ENCODE results near the gene BZW1.
"Not testable (repeated sequence)": the region's sequence is repeated elsewhere in the genome, so short reads cannot be mapped to it uniquely, and the experiment has no call there.

BZW1 gene

DNA sequence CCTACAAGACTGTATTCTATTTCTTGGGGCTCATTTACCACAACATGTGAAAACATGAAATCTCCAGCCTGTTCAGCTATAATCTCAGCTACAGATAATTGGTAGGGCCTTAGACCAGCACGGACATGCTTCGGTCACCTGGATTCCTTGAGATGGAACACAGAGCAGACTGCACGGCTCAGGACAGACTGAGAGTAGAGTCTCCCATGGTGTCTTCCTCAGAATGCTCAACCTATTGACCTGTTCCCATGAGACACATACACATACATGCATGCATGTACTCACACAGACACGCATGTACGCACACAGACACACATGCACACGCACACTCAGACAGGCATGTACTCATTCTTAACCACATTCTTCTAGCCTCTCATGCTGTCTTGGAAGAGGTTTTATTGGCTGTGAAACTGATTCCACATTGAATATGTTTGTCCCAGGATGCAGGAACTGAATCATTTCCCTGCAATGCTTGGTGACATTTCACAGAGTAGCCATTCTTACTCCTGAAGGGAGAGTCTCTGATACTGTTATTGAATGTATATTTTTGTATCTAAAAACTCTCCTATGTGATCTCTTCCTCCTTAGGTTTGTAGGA is 23.5 kb upstream of the BZW1 start:
- no peak for FAIRE-seq
- DNase-seq (ENCODE audit: extremely low spot score, insufficient read length, low read depth): no peak

DNA sequence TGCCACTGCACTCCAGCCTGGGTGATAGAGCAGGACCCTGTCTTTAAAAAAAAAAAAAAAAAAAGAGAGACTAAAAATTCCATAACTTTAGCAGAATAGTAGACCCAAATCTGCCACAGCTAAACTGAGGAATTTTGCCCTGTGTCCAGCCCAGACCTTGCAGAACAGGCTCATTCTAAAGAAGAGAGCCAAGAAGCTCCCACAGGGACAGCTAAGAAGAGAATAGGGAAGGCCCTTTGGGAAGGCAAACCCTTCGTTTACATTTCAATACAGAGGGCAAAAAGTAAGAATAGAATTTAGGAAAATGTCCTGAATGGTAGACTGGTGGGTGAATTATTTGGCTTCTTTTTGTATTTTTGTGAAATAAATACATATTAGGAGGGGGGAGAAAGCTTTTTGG is 21.5 kb upstream of the BZW1 start:
- no peak for FAIRE-seq
- DNase-seq (ENCODE audit: extremely low spot score, insufficient read length, low read depth): no peak

- DNase-seq (ENCODE audit: extremely low spot score, insufficient read length, low read depth) (no peak), FAIRE-seq (no peak)
These were observed 19.8 kb upstream of the BZW1 start for GRCh38 chr2:200791905-200792304.

GRCh38 chr2:200794143-200794542 is 17.6 kb upstream of the BZW1 start:
- FAIRE-seq: no peak
- no peak for DNase-seq (ENCODE audit: extremely low spot score, insufficient read length, low read depth)

DNA sequence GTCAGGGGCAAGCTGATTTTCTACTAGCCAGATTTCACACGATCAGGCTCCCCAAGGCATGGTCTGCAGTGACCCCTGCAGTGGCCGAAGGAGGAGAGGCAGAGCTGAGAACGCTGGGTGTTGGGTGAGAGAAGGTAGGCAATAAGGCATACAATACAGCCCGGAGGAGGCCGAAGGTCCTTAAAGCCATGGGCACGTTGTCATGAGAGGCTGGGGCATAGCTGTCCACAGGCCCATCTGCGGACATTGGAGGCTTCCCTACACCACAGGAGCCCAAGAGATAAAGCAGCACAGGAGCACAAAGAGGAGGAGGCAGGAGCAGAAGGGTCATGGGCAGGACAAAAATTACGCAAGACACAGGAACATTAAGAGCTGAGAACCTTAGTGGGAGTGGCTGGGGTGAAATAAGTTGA is 16.7 kb upstream of the BZW1 start:
- DNase-seq (ENCODE audit: extremely low spot score, insufficient read length, low read depth) (no peak), FAIRE-seq (no peak)

- no peak for DNase-seq (ENCODE audit: extremely low spot score, insufficient read length, low read depth)
- no peak for FAIRE-seq
These were observed 15.1 kb upstream of the BZW1 start for GRCh38 chr2:200796561-200796960.

DNA sequence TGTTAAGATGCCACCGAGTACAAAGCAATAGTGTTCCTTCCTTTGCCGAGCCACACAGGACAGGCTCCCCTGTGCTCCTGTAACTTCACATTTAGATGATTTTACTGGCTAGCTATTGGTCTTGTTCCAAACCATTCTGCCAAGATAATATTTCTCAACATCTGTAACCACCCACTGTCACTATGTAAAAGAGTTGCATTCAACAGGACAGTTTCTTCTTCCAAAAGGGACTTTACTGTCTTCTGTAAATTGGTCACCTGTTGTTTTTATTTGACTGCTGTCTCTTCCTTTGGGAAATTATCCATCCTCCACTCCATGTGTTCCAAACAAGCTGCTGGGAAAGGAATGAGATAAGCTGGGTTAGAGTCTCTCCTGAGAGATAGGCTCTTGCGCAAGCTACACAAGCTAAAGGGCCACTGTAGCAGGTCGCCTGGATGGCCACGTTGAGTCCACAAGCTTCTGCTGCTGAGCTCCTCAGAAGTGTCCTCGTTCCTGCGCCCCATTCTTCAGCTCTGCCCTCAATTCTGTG is 14.4 kb upstream of the BZW1 start:
- no peak for DNase-seq (ENCODE audit: extremely low spot score, insufficient read length, low read depth)
- no peak for FAIRE-seq

GRCh38 chr2:200798514-200798913 is 13.2 kb upstream of the BZW1 start:
- DNase-seq (ENCODE audit: extremely low spot score, insufficient read length, low read depth): no peak
- FAIRE-seq: no peak

DNA sequence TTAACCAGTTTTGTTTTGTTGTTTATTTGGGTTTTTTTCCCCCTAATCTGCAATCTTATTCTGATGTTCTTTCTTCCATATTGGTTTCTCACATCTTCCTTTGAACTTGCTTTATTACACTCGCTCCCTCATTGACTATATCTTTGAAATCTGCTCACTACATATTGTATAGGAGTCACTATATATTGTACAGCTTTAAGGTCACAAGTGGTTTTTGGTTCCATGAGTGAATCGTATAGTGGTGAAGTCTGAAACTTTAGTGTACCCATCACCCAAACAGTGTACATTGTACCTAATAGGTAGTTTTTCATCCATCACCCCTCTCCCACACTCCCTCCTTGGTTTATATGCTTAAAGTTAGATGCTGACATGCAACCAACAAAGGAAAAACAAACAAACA is 11.3 kb upstream of the BZW1 start:
- no peak for DNase-seq (ENCODE audit: extremely low spot score, insufficient read length, low read depth)
- no peak for FAIRE-seq

DNA sequence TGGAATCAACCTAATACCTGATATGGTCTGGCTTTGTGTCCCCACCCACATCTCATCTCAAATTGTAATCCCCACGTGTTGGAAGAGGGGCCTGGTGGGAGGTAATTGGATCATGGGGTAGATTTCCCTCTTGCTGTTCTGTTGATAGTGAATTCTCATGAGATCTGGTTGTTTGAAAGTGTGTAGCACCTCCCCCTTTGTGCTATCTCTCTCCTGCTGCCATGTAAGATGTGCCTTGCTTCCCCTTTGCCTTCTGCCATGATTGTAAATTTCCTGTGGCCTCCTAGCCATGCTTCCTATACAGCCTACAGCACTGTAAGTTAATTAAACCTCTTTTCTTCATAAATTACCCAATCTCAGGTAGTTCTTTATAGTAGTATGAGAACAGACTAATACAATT is 10.3 kb upstream of the BZW1 start:
- not testable (repeated sequence) for DNase-seq (ENCODE audit: extremely low spot score, insufficient read length, low read depth); FAIRE-seq

- DNase-seq (ENCODE audit: extremely low spot score, insufficient read length, low read depth) (no peak), FAIRE-seq (no peak)
These were observed 2.0 kb upstream of the BZW1 start for GRCh38 chr2:200809506-200810251.

DNA sequence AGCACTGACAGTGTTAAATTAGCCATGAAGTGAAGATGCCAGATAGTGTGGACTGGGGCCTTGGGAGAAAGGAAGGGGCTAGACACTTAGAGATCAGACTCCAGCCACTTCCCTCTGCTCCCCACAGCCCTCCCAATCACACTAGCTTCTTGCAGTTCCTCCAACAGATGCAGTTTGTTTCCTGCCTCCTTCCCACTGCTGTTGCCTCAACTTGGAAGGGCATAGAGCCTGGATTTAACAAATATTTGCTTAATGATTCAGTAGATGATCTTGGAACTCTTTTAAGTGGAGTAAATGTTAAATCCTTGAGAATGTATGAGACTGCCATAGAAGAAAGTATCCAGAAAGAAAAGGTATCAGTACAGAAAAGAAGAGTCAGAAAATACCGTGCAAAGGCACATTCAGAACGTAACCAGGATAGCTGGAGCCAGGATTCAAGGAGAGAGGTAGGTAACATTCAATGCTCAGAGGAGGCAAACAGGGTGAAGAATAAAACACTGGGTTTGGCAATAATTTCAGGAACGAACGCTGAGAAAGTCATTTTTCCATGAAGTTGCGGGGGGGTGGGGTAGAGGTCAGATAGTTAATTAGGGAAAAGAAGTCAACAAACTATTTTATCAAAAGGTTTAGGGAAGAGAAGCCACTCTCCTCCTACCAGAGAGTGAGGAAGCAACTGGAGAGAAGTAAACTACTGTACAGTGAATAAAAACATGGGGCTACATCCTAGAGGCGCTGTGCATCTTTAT is 1.3 kb upstream of the BZW1 start:
- DNase-seq (ENCODE audit: extremely low spot score, insufficient read length, low read depth) (no peak), FAIRE-seq (no peak)

DNA sequence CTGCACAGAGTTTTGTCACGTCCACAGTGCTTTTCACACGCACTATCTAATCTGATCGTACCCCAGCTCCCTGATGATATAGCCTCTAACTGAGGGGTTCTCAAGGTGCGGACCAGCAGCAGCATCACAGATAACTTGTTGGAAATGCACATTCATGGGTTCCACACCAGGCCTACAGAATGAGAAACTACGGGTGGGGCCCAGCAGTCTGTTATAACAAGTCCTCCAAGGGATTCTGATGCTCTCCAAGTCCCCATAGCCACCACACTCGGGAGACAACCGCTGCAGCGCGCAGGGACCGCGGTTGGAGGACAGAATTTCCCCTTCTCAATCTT is 745 bp upstream of the BZW1 start:
- FAIRE-seq: no peak
- DNase-seq (ENCODE audit: extremely low spot score, insufficient read length, low read depth): no peak

DNA sequence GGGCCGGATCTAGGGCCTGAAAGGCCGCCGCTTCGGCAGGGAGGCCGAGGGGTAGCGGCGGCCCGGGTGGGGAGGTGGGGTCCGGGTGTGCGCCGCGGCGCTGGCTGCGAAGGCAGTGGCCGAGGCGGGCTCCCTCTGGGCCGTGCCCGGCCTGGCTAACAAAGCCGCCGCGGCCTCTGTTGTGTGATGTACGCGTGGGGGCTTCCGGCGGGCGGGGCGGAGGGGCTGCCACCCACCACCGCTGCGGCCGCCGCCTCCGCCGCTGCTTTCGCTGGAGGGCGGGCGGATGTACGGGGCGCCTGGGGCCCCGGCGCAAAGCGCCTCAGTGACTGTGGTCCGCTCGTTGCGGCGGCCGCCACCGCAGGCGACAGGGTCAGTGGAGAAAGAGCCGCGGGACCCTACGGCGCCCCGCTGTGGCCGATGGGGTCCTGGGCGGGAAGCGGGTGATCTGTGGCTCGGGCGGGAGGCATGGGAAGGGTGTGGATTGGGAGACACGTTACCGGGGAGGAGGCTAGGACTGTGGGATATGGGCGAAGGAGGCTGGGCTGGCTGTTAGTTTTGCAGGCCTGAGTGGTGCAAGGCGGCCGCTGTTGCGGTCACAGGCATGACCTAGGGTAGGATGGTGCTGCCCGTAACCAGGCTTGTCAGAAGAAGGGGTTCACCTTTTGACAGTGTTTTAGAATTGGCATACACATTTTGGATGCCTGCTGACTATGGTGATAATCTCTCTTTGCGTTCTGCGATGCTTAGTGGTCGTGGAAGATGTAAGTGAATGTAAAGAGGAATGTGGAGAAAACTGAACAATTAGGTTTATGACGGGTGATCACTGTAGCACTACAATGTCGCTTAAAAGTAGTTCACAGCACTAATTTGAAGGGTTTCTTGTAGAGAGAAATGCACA is 662 bp downstream of the BZW1 start:
- peak; percentile 46 for FAIRE-seq
- DNase-seq (ENCODE audit: extremely low spot score, insufficient read length, low read depth): peak; percentile 22

DNA sequence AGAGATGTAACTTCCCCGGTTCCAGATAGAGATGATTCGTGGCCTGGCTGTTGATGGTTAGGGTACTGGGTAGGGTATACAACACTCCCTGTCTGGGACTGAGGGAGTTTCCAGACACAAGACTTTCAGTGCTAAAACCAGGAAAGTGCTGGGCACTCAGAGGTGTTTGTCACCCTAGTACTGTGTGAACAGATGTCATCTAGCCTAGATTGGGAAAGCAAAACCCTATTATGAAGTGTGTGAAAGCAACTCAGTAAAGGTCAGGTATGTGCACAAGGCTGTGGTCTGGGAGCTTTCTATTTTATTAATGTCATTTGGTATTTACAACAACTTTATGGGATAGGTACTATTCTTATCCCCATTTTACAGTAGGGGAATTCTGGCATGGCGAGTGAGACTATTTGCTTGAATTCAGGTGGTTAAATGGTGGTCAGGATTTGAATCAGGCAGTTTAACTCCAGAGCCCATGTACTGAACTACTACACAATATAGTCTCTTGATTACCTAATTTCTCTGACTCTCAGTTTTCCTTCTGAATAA is 2.6 kb downstream of the BZW1 start:
- FAIRE-seq: peak; percentile 9

GRCh38 chr2:200814917-200815316 is 3.2 kb downstream of the BZW1 start:
- FAIRE-seq (no peak), DNase-seq (ENCODE audit: extremely low spot score, insufficient read length, low read depth) (no peak)

More for the DNA sequence above, 2.6 kb downstream of the BZW1 start:
- no peak for DNase-seq (ENCODE audit: extremely low spot score, insufficient read length, low read depth)

- not testable (repeated sequence) for DNase-seq (ENCODE audit: extremely low spot score, insufficient read length, low read depth); FAIRE-seq
These were observed 7.0 kb downstream of the BZW1 start for GRCh38 chr2:200818732-200819131.

- no peak for FAIRE-seq
- DNase-seq (ENCODE audit: extremely low spot score, insufficient read length, low read depth): no peak
These were observed 9.0 kb downstream of the BZW1 start for GRCh38 chr2:200820573-200821234.

- DNase-seq (ENCODE audit: extremely low spot score, insufficient read length, low read depth) (no peak), FAIRE-seq (no peak)
These were observed 10.1 kb downstream of the BZW1 start for GRCh38 chr2:200821686-200822245.
